ENCODE measurements around the gene CYP2C9. TPM values are rescaled to one million over a fixed set of nuclear protein-coding genes. Genes with fewer than 3 reads are reported as not detected.

CYP2C9 gene
- polyA plus RNA-seq, 1 experiment = not detected

- TF ChIP-seq CTCF (IDR thresholded peaks at IDR 0.05; ENCODE audit: insufficient read depth, low read depth, low read length) = no peak
- no peak for DNase-seq (ENCODE audit: low read depth)
- no peaks in the 10 kb centered on the region for H3K27me3 ChIP-seq (ENCODE audit: control insufficient read depth, insufficient read depth, low read length)
- ChIA-PET CTCF (no interaction called here), POLR2A (no interaction called here)
- no peak overlapping the region for H3K4me3 ChIP-seq (ENCODE audit: low read depth, low read length)
- H3K36me3 ChIP-seq (ENCODE audit: control insufficient read depth, insufficient read depth, low read length) = no peaks in the 10 kb centered on the region
Measured at GRCh38 chr10:95031656-95032055, 93.2 kb downstream of the CYP2C9 start.

- POLR2A ChIA-PET = no interaction called here
- Histone ChIP-seq H3K36me3 (ENCODE audit: control insufficient read depth, insufficient read depth, low read length) (no peaks in the 10 kb centered on the region), H3K4me3 (ENCODE audit: low read depth, low read length) (no peak overlapping the region), H3K27me3 (ENCODE audit: control insufficient read depth, insufficient read depth, low read length) (no peaks in the 10 kb centered on the region)
- no peak for DNase-seq (ENCODE audit: low read depth)
- TF ChIP-seq CTCF (IDR thresholded peaks at IDR 0.05; ENCODE audit: insufficient read depth, low read depth, low read length) = no peak
- CTCF ChIA-PET = no interaction called here
Measured at GRCh38 chr10:95034401-95034800, 95.9 kb downstream of the CYP2C9 start.

- Histone ChIP-seq H3K36me3 (ENCODE audit: control insufficient read depth, insufficient read depth, low read length) (no peaks in the 10 kb centered on the region), H3K4me3 (ENCODE audit: low read depth, low read length) (no peak overlapping the region), H3K27me3 (ENCODE audit: control insufficient read depth, insufficient read depth, low read length) (no peaks in the 10 kb centered on the region)
- POLR2A ChIA-PET = no interaction called here
- no peak for DNase-seq (ENCODE audit: low read depth)
- CTCF ChIA-PET = no interaction called here
- TF ChIP-seq CTCF (IDR thresholded peaks at IDR 0.05; ENCODE audit: insufficient read depth, low read depth, low read length) = no peak
Measured at GRCh38 chr10:95035332-95036295, 97.2 kb downstream of the CYP2C9 start.

GRCh38 chr10:95039281-95039680 is 100.8 kb downstream of the CYP2C9 start:
- Histone ChIP-seq H3K27me3 (ENCODE audit: control insufficient read depth, insufficient read depth, low read length) (no peaks in the 10 kb centered on the region), H3K4me3 (ENCODE audit: low read depth, low read length) (no peak overlapping the region), H3K36me3 (ENCODE audit: control insufficient read depth, insufficient read depth, low read length) (no peaks in the 10 kb centered on the region)
- TF ChIP-seq CTCF (IDR thresholded peaks at IDR 0.05; ENCODE audit: insufficient read depth, low read depth, low read length) = no peak
- CTCF ChIA-PET = no interaction called here
- DNase-seq (ENCODE audit: low read depth) = no peak
- POLR2A ChIA-PET = no interaction called here

Small RNA genes within 50 kb of the gene (small RNA-seq; reads per million reads assigned to genes)
- not detected for gene CYP2C60P (ENCODE audit: insufficient read length, low read depth, low replicate concordance)

Other genes starting within 250 kb of the CYP2C9 start
- gene CYP2C19, start 176.0 kb upstream of the CYP2C9 start, polyA plus RNA-seq (2011; rRNA removed) = not detected in 2 replicates
- 0.04 TPM in 1 of 2 replicates, not detected in the other for gene CYP2C8, start 130.8 kb downstream of the CYP2C9 start, polyA plus RNA-seq (2011; rRNA removed)